ENCODE measurements around the gene ENOSF1. TPM values are rescaled to one million over a fixed set of nuclear protein-coding genes. Genes with fewer than 3 reads are reported as not detected.

The ENOSF1 gene
- total and polyA plus RNA-seq, 10 of the 15 experiments (the other 5 are each of a cell fraction or from before 2014, with no cell fraction given): 12.5 to 43.3 (median 29.5) TPM

DNA sequence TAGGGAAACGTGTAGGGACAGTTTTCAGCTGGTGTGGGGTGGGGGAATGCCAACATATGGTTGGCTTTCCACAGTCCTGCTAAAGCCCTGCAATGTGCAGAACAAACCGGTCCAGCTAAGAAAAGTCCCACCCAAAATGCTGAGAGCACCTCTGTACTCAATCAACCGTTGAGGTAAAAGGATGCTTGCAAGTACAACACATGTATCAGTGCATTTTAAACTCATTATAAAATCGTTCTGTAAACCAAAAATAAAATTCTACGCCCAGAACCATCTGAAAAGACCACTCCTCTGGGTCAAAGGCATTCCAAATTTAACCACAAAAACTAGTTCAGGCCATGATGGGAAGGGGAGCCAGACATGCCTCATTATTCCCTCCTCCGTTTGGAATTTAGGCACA lies 57.0 kb downstream of the ENOSF1 start (continued):
- TF ChIP-seq, protein P1, sequence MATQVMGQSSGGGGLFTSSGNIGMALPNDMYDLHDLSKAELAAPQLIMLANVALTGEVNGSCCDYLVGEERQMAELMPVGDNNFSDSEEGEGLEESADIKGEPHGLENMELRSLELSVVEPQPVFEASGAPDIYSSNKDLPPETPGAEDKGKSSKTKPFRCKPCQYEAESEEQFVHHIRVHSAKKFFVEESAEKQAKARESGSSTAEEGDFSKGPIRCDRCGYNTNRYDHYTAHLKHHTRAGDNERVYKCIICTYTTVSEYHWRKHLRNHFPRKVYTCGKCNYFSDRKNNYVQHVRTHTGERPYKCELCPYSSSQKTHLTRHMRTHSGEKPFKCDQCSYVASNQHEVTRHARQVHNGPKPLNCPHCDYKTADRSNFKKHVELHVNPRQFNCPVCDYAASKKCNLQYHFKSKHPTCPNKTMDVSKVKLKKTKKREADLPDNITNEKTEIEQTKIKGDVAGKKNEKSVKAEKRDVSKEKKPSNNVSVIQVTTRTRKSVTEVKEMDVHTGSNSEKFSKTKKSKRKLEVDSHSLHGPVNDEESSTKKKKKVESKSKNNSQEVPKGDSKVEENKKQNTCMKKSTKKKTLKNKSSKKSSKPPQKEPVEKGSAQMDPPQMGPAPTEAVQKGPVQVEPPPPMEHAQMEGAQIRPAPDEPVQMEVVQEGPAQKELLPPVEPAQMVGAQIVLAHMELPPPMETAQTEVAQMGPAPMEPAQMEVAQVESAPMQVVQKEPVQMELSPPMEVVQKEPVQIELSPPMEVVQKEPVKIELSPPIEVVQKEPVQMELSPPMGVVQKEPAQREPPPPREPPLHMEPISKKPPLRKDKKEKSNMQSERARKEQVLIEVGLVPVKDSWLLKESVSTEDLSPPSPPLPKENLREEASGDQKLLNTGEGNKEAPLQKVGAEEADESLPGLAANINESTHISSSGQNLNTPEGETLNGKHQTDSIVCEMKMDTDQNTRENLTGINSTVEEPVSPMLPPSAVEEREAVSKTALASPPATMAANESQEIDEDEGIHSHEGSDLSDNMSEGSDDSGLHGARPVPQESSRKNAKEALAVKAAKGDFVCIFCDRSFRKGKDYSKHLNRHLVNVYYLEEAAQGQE (IDR thresholded peaks at IDR 0.05; ENCODE audit: low read depth, low read length): no peak
- TF ChIP-seq CBX3 (IDR thresholded peaks at IDR 0.05; ENCODE audit: borderline replicate concordance, low read depth): no peak
- TF ChIP-seq, protein P2, sequence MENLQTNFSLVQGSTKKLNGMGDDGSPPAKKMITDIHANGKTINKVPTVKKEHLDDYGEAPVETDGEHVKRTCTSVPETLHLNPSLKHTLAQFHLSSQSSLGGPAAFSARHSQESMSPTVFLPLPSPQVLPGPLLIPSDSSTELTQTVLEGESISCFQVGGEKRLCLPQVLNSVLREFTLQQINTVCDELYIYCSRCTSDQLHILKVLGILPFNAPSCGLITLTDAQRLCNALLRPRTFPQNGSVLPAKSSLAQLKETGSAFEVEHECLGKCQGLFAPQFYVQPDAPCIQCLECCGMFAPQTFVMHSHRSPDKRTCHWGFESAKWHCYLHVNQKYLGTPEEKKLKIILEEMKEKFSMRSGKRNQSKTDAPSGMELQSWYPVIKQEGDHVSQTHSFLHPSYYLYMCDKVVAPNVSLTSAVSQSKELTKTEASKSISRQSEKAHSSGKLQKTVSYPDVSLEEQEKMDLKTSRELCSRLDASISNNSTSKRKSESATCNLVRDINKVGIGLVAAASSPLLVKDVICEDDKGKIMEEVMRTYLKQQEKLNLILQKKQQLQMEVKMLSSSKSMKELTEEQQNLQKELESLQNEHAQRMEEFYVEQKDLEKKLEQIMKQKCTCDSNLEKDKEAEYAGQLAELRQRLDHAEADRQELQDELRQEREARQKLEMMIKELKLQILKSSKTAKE (IDR thresholded peaks at IDR 0.05; ENCODE audit: low read depth, poor library complexity, severe bottlenecking): no peak
- TF ChIP-seq, protein P3, sequence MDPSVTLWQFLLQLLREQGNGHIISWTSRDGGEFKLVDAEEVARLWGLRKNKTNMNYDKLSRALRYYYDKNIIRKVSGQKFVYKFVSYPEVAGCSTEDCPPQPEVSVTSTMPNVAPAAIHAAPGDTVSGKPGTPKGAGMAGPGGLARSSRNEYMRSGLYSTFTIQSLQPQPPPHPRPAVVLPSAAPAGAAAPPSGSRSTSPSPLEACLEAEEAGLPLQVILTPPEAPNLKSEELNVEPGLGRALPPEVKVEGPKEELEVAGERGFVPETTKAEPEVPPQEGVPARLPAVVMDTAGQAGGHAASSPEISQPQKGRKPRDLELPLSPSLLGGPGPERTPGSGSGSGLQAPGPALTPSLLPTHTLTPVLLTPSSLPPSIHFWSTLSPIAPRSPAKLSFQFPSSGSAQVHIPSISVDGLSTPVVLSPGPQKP (IDR thresholded peaks at IDR 0.05; ENCODE audit: low read depth, low read length): no peak
- no peak for TF ChIP-seq SUPT20H (IDR thresholded peaks at IDR 0.05; ENCODE audit: borderline replicate concordance, control insufficient read depth, low read depth, low read length)

Measured in GM12878 (cell line).